ENCODE measurements around the gene EML1. TPM values are rescaled to one million over a fixed set of nuclear protein-coding genes. Genes with fewer than 3 reads are reported as not detected.

Gene EML1
- total and polyA plus RNA-seq, 8 donors = 5.8 to 66.5 (median 34.8) TPM

DNA sequence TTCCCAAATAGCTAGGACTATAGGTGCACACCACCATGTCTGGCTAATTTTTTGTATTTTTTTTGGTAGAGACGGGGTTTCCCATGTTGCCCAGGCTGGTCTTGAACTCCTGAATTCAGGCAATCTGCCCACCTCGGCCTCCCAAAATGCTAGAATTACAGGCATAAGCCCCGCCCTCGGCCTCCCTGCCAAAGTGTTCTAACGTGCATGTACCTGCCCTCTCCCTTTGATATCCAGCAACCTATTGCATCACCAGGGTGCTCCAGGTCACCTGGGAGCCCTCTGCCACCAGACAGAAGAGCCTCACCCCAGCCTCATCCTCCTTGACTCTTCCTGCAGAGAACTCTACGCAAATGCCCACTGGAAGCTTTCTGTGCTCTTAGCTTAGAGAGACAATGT lies 2.2 kb upstream of the EML1 start:
- WGBS, 5 donors = 58 to 73% (median 65%) methylated on average over 6 of the region's 6 CpGs
- Histone ChIP-seq H3K27ac (peak overlapping the region in 3 of 5 donors; percentile 87 to 93 (median 92)), H3K4me3 (no peak overlapping the region), H3K9me3 (no peaks in the 10 kb centered on the region), H3K4me1 (peaks cover 12 to 76% (median 40%) of the 10 kb centered on the region in 4 donors), H3K27me3 (no peaks in the 10 kb centered on the region), H3K36me3 (no peaks in the 10 kb centered on the region)
- TF ChIP-seq POLR2AphosphoS5 (IDR thresholded peaks at IDR 0.05) = no peak
- no peak for TF ChIP-seq POLR2A (IDR thresholded peaks at IDR 0.05)
- TF ChIP-seq EP300 (IDR thresholded peaks at IDR 0.05) = no peak
- intact Hi-C loops (cut with DNase I; ENCODE audit: low total_unique reads) = no loop called here
- no peak for DNase-seq

DNA sequence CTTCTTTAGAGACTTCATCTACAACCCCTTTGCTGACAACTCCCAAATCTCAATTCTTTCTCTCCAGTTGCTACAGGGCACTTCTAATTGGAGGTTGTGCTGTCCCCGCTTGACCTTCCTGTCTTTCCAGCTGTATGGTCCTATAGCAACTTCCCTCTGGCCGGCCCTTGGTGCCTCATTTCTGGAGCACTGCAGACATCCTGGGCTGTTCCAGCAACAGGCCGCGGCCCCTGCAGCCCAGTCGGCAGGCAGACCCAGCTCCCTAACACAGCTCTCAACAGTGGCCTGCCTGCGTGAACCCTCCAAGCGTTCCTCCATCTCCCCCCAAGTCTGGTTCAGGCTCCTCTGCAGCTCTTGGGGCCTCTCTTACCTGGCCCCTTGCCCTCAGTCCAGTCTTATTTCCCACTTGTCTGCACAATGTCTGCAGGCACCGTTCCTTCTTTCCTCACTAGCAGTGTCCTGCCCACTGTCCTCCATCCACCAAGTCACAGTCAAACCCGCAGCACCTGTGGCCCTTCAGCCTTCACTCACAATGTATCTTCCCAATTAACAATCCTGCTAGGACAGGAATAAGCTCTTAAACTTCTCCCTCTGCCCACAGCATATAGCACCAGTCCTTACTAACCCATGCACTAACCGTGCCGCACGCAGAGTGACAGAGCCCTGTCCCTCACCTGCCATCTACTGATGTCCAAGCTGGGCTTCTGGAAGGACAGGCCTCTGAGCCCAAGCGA lies 1.6 kb upstream of the EML1 start:
- no peaks in the 10 kb centered on the region for H3K9me3 ChIP-seq
- no peaks in the 10 kb centered on the region for H3K36me3 ChIP-seq
- H3K4me3 ChIP-seq = no peak overlapping the region
- intact Hi-C loops (cut with DNase I; ENCODE audit: low total_unique reads) = no loop called here
- H3K4me1 ChIP-seq = peaks cover 12 to 69% (median 40%) of the 10 kb centered on the region in 4 donors
- DNase-seq = peak in 1 of 2 donors; percentile 53
- no peaks in the 10 kb centered on the region for H3K27me3 ChIP-seq
- peak overlapping the region in 4 of 5 donors; percentile 80 to 93 (median 90) for H3K27ac ChIP-seq
- WGBS, 5 donors = 71 to 83% (median 81%) methylated on average over 13 of the region's 13 CpGs
- TF ChIP-seq EP300 (IDR thresholded peaks at IDR 0.05) = no peak

DNA sequence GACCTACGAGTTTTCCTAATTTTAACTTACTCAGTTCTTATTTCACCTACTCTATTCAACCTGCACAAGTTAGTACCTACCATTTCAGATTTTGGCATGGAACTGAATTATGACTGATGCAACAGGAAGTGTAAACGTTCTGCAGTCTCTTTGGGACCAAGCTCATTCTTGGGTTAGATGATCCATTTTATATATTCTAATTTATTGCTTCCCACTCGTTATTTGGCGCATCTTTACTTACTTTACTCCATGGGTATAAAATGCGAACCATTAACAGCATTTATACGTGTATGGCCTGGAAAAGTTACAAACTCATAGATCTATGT lies 1.0 kb upstream of the EML1 start:
- intact Hi-C loops (cut with DNase I; ENCODE audit: low total_unique reads) = no loop called here
- no peaks in the 10 kb centered on the region for H3K27me3 ChIP-seq

DNA sequence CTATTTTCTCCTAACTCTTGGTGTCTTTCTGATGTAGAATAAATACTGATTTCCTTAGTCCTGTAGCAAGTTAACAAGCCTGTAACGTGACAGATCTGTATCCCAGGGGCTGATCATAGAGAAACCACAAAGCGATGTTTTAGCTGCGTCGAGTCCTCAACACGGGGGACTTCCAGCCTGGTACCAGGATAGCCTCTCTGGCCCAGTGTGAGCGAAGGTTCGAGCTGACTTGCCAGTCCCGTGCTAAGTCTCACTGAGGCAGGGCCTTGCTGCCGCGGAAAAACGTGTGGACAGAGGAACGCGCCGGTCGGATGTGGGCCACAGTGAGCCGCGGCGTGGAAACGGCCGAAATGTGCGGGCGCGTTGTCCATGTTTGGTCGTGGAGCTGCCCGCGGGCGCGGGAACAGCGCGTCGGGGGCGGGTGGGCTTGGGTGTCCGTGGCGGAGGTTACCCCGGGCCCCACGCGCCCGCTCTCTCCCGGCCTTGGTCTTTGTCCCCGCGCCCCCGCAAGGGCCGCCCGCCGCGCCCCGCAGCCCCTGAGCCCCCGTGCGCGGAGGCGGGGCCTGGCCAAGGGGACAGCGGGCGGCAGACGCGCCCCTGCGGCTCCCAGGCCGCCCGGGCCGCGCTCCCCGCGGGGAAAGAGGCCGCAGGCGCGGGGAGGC lies 531 bp upstream of the EML1 start:
- H3K4me1 ChIP-seq = peaks cover 12 to 68% (median 40%) of the 10 kb centered on the region in 4 donors
- WGBS, 5 donors = 7 to 17% (median 14%) methylated on average over 19 to 65 of the region's 65 CpGs
- intact Hi-C loops (cut with DNase I; ENCODE audit: low total_unique reads) = no loop called here
- peak overlapping the region; percentile 80 to 93 (median 87) for H3K27ac ChIP-seq
- H3K27me3 ChIP-seq = no peaks in the 10 kb centered on the region
- H3K4me3 ChIP-seq = peak overlapping the region; percentile 56 to 63 (median 58)
- TF ChIP-seq, protein P1, sequence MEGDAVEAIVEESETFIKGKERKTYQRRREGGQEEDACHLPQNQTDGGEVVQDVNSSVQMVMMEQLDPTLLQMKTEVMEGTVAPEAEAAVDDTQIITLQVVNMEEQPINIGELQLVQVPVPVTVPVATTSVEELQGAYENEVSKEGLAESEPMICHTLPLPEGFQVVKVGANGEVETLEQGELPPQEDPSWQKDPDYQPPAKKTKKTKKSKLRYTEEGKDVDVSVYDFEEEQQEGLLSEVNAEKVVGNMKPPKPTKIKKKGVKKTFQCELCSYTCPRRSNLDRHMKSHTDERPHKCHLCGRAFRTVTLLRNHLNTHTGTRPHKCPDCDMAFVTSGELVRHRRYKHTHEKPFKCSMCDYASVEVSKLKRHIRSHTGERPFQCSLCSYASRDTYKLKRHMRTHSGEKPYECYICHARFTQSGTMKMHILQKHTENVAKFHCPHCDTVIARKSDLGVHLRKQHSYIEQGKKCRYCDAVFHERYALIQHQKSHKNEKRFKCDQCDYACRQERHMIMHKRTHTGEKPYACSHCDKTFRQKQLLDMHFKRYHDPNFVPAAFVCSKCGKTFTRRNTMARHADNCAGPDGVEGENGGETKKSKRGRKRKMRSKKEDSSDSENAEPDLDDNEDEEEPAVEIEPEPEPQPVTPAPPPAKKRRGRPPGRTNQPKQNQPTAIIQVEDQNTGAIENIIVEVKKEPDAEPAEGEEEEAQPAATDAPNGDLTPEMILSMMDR (IDR thresholded peaks at IDR 0.05) = no peak
- TF ChIP-seq POLR2AphosphoS5 (IDR thresholded peaks at IDR 0.05) (no peak), POLR2A (IDR thresholded peaks at IDR 0.05) (no peak), EP300 (IDR thresholded peaks at IDR 0.05) (no peak)
- no peaks in the 10 kb centered on the region for H3K36me3 ChIP-seq
- H3K9me3 ChIP-seq = no peaks in the 10 kb centered on the region
- peak in 1 of 2 donors; percentile 64 for DNase-seq

More for the DNA sequence above, 1.0 kb upstream of the EML1 start:
- WGBS, 5 donors = 70 to 78% (median 77%) methylated on average over 6 of the region's 6 CpGs
- TF ChIP-seq POLR2A (IDR thresholded peaks at IDR 0.05) = no peak
- TF ChIP-seq, protein P1 (IDR thresholded peaks at IDR 0.05) = no peak
- no peak for TF ChIP-seq POLR2AphosphoS5 (IDR thresholded peaks at IDR 0.05)
- no peak for TF ChIP-seq EP300 (IDR thresholded peaks at IDR 0.05)
- Histone ChIP-seq H3K27ac (peak overlapping the region in 4 of 5 donors; percentile 80 to 93 (median 90)), H3K4me1 (peaks cover 12 to 69% (median 40%) of the 10 kb centered on the region in 4 donors), H3K4me3 (peak overlapping the region; percentile 56 to 63 (median 58)), H3K36me3 (no peaks in the 10 kb centered on the region), H3K9me3 (no peaks in the 10 kb centered on the region)
- peak in 1 of 2 donors; percentile 23 for DNase-seq

DNA sequence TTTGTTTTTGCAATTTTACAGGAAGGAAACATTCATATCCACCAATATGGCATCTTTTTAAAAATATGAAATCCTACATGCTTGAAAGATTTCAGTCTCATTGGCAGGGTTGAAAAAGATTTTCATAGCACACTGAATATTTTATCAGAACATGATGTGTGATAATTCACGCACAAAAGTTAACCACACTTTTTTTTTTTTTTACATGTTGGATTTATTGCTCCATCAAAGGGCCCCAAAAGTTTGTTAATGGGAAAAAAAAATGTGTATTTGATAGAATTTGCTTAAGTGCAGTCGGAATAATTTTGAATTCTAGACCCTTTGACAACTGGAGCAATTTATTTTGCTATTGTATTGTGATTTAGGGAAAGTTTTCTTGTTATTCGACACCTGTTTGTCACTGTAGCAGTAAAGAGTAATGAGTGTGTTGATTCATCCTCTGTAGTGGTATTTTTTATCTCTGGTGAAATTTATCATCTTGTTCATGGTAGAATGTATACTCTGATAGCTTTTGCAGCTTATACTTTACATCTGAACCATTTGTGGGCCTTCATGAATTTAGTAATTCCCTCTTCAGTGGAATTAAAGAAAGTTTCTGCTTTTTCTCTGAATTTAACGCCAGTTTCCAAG lies 1.1 kb downstream of the EML1 start:
- Histone ChIP-seq H3K4me1 (peaks cover 12 to 56% (median 38%) of the 10 kb centered on the region in 4 donors), H3K27ac (peak overlapping the region in 4 of 5 donors; percentile 10 to 93 (median 70)), H3K9me3 (no peaks in the 10 kb centered on the region), H3K27me3 (no peaks in the 10 kb centered on the region), H3K36me3 (no peaks in the 10 kb centered on the region), H3K4me3 (peak overlapping the region; percentile 56 to 63 (median 58))
- TF ChIP-seq POLR2AphosphoS5 (IDR thresholded peaks at IDR 0.05) (no peak), POLR2A (IDR thresholded peaks at IDR 0.05) (no peak), EP300 (IDR thresholded peaks at IDR 0.05) (no peak)
- TF ChIP-seq, protein P1 (IDR thresholded peaks at IDR 0.05) = no peak
- no peak for DNase-seq
- 51 to 62% (median 56%) methylated on average over 4 of the region's 4 CpGs for WGBS, 5 donors
- intact Hi-C loops (cut with DNase I; ENCODE audit: low total_unique reads) = no loop called here

Measured in stomach (tissue), 9 donors.